HG03565 (cell line): Measurements from ENCODE around the gene CTNNBIP1.

Experiments used
- ATAC-seq: cut with Tn5 transposase; IDR thresholded peaks from one replicate; pipeline ENCODE4 v1.9.1; 2021; ENCODE audit warnings: mild to moderate bottlenecking, moderate library complexity; ENCODE audit not compliant: unreplicated experiment

The CTNNBIP1 gene

DNA sequence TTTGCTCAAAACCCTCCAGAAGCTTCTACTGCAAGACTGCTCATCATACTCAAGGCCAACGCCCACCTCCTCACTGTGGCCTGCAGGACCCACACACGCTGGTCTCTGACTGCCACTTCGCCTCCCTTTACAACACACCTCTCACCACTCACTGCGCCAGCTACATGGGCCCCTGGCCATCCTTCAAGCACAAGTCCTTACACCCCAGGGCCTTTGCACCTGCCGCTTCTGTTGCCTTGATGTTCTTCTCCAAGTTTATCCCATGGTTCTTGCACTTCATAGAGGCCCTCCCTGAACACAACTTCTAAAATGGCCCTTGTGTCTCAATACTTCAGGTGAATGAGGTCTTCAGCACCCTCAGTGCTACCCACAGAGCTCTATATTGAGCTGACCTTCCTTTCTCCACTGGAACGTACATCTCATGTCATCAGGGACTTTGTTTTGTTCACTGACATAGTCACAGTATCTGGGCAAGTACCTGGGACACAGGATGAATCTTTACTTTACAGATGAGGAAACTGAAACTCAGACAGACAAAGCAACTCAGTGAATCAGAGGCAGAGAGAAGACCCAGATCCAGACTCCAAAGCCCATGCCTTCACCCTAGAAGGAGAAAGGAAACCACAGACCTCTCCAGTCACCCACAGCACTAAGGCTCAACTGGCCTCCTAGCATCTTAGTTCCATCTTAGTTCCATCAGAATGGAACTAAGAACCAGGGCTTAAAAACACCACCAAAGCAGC lies 51.6 kb downstream of the CTNNBIP1 start:
- ATAC-seq, result no peak

DNA sequence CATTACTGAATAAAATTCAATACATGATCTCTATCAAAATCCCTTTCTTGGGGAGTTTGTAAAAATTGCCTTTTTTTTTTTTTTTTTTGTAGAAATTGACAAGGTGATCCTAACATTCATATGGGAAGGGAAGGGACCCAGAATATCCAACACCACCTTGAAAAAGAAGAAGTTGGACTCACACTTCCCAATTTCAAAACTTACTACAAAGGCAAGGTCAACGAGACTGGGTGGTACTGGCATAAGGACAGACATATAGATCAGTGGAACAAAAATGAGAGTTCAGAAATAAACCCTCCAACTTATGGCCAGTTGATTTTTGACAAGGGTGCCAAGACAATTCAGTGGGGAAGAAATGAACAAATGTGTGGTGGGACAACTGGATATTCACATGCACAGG lies 54.9 kb downstream of the CTNNBIP1 start:
- ATAC-seq, result no peak

DNA sequence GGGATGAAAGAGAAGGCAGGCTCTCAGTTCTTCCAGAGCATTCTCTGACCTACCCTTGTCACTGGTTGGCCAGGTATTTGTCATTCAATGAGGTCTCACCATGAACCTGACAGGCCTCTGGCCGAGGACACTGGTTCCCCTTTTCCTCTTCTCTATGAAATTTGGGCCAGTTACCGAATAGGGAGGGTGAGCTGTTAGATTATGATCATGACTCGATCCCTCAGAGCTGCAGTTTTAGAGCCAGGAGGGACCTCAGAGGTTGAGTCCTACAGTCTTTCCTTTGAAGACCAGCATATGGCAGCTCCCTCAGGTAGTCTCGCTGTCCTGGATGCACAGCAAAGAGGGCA lies 56.8 kb downstream of the CTNNBIP1 start:
- ATAC-seq, result no peak

DNA sequence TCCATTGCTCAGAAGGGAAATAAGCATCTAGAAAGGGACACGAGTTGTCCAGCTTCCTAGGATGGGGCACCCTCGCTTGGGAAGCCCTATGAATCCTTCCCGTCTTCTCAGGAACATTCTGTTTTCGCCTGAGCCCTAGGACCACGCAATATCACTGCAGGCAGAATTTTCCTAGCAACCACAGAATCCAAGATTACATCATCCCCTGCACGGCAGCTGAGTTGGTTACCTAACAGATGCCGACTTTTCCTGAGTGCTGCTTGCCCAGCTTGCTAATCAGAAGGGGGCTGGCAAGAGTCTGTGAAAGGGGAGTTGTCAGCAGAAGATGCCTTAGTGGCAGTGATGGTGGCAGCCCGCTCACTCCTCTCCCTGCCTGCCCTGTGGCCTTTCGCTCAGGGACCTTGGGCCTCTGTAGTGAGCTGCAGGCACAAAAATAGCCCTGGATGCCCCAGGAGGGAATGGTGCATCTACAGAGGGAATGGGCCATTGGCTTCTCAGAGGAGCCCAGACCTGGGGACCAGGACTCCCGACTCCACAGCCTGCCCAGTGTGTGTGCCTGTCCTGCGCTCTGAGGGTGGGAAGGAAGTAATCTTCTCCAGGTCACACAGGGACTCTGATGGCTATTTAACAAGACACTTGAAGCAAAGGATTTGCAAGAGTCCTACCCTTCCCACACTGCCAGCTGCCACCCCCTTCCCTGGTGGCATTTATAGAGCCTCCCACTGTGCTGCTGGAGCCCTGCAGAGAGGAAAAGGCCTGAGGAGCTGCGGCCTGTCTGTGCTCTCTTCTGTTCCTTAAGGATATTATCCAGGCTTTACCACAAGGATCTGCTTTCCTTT lies 57.4 kb downstream of the CTNNBIP1 start:
- ATAC-seq, result no peak

DNA sequence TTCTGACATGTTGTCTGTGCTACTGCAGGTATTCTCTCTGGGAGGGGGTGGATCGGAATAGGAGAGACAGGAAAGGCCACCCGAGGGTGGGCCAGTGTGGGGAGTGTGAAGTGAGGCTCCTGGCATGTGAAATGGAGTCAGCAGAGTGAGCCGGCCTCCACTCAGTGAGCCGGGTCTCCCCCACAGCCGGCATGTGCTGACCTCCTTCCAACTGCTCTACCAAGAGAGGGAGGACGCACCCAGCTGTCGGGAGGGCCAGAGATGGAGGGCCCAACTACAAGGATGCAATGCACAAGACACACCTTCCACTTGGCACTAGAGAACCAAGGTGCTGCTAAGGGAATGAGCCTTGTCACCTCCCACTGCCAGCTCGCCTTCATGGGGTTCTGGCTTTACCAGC lies 58.1 kb downstream of the CTNNBIP1 start:
- no peak for ATAC-seq

DNA sequence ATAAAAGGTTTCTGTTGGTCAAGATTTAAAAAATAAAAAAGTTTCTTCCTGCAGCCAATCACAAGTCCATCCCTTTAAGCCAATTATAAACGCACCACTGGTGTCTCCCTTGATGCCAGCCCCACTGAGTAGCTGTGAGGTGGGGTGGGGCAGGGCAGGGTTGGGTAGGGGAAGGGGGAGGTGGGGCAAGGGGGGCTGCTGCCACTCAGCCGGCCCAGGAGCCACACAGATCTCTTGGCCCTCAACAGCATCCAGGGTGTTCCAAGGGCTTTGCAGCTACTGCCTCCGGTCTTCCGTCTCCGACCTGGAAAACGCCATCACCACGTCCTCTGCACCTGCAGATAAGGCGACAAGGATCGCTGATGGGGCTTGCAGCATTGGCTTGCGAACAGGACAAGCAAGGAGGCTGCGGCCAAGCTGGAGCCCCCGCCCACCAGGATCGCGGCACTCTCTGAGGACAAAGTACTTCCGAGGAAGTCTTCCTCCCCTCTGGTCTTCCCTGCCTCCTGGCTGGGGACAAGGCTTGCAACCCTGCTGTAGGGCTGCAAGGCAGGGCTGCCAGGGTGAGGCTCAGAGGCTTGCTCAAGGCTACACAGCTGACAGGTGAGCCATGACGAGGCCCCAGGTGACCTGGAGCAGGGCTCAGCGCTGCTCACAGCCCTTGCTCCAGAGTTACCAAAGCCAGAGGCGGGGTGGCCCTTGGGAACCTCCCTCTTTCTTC lies 59.5 kb downstream of the CTNNBIP1 start:
- no peak for ATAC-seq

DNA sequence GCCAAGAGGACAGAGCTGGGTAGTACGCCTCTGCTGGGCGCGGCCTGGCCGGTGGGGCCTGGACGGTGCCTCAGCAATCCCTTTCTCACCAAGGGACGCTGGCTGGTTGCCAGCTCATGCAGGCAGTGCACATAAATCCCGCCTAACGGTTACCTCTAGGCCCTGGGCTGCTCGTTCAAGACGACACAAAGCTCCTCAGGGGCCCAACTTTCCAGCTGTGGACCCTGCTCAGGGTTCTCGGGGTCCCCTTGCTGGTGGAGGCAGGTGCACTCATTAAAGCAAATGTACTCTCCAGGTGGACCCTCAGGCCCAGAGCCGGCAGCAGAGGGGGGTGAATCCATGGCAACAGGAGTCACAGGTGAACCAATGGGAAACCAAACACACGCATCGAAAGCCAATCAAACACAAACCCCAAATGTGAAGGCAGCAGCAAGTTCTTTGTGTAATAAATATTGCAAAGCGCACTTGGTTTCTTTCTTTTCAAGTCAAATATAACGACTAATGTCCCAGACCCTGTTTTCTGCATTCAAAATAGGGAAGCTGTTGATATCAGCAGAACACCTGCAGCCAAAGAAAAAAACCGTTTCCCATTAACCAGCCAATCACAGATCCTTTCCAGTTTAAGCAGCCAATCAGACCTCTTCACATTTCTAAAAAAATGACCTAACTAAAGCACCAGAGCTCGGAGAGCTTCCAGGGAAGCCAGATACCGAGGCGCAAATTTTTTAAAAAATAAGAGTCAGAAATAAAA lies 60.2 kb downstream of the CTNNBIP1 start:
- ATAC-seq, result no peak

DNA sequence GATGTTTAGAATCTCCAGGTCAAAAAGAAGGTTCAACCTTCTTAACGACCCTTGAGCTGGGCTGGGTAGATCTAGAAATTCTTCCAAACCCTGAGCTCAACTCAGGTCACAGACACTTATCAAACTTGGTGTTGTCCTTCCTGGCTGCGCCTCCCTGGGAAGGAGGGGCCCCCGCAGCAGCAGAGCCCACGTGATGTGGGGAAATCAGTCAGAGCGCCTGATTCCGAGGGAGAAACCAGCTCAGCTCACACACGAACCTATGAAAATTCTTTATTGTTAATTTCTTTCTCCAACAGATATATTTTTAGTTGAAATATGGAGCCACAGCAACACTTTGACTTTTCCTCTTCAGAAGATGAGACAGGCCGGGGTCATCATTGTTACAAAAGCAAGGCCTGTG lies 62.0 kb downstream of the CTNNBIP1 start:
- no peak for ATAC-seq

DNA sequence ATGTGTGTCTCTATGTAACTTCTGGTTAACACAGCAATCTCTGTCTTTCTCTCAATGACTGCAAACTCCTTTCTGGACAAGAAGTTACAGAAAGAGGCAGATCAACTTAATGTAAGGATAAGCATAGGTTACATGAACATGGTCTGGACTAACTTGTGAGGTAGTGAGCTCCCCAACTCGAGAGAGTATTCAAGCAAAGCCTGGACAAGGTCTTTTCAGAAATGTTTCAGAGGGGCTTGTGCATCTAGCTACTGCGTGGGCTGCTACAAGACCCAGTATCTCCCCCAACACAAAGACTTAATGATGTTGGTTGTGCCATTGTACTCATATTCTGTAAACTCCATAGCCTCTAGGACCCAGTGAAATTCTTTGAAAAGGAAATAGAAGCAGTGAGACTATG lies 62.8 kb downstream of the CTNNBIP1 start:
- ATAC-seq, result no peak

DNA sequence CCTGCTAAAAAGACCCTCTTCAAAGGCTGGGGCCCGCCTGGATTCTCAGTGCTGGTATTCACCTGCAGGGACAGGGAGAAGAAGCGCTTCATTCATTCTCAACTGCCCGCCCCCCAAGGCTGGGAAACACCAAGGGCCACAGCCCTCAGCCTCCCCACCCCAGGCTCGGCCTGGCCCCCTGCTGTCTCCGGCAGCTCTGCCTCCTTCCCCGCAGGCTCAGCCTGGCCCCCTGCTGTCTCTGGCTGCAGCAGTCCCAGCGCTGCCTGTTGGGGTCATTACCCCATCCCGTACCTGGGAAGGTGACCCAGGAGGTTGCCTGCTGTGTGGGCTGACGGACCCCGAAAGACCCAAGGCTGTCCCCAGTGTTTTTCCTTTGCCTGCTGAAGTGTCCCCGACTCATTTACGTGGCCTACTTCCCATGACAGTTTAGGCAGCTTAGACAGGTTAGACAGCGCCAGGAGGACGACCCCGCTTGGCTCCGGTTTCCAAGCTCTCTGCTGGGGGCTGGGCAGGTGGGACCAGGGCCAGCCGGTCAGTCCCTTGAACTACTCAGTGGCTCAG lies 63.4 kb downstream of the CTNNBIP1 start:
- no peak for ATAC-seq

DNA sequence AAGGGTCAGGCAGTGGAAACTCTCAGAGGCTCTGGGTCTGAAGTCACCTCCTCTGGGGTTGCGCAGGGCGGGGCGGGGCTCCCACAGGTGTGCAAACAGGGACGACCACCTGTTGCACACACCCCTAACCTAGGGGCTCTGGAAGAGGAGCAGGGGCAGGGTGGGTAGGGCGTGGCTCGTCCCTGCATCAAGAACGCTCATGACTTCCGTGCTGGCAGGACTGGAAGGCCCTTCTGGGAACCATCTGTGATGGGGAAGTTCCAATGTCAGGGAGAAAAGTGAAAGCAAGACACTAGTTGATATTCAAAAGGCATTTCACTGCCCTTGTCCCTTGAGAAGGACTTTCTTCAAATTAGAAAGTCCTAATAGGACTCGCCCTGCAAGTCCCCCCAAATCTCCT lies 64.2 kb downstream of the CTNNBIP1 start:
- no peak for ATAC-seq

DNA sequence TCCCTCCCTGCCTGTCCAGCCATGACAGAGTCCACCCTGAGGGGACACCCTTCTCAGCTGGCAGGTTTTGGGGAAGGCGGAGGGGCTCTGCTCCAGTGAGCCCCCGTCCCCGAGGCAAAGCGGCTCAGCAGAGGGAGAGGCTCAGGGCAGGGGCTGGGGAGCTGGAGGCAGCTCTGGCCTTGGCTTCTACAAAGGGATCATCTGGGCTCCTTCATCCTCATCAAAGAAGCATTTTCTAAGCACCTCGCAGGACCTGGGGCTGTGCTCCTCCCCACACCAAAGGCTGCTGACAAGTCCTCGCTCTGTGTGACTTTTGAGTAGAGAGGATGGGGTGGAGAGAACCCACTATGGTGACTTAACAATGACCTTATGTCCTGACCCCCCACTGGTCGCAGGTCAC lies 65.3 kb downstream of the CTNNBIP1 start:
- ATAC-seq, result no peak

DNA sequence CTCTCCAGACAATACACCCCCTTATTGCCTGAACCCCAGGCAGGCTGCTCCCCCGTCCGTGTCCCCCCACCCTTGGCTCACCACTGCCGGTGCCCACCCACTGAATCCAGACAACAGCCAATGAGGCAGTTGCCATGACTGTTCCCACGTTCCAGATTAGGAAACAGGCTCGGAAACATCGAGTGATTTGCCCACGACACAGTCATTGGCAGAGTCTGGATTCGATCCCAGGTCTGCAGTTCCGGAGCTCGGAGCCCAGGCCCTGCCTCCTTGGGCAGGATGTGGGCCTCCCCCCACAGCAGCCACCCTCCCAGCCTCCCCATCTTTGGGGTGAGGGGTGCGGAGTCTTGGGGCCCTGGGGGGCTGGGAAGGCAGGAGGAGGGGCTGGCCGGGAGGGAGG lies 66.0 kb downstream of the CTNNBIP1 start:
- ATAC-seq, result no peak

DNA sequence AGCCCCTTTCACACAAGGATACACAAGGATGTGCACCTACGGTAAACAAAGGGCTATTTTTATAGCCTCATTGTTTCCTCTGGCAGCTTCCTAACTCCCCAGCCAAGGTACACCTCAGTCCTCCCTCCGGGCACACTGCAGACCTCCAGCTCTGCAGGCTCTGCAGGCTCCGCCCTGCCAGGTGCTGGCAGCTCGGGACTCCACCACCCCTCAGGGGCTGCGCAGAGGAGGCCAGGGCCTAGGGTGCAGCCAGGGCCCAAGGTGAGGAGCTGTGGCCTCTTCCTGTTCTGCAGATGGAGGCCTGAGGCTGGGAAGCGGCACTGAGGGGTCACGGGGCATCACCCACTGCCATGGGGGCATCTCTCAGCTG lies 66.5 kb downstream of the CTNNBIP1 start:
- no peak for ATAC-seq

DNA sequence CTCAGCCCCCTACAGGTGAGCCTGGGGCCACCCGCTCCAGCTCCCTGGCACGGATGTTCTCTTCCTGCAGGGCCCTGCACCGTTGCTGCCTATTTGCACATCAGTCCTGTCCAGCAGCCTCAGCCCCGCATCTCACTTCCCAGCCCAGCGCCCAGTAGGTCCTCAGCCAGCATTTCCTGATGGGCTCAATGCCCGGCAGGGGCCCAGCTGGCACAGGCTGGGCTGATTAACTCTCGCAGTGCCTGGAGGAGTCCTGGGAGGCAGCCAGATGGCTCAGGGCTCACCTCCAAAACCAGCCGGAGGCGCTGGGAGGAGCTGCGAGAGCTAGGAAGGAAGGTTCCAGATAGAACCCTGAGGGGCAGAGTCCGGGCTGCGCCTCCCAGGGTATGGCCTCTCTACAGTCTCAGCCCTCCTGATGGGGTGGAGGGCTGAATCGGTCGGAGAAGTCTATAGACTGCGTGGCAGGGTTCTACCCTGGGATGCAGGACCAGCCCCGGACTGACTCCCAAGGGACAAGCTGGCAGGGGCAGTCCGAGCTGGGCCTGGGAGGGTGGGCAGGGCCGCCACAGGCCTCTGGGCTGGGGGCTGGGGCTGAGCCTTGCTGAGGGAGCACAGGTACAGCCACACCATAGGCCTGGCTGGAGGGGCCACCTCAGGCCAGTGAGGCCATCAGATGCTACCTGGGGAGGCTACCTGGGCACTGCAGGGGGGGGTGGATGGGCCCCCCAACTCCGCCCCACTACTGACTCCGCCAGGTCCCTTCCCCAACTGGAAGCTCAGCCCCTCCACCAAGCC lies 67.1 kb downstream of the CTNNBIP1 start:
- no peak for ATAC-seq

DNA sequence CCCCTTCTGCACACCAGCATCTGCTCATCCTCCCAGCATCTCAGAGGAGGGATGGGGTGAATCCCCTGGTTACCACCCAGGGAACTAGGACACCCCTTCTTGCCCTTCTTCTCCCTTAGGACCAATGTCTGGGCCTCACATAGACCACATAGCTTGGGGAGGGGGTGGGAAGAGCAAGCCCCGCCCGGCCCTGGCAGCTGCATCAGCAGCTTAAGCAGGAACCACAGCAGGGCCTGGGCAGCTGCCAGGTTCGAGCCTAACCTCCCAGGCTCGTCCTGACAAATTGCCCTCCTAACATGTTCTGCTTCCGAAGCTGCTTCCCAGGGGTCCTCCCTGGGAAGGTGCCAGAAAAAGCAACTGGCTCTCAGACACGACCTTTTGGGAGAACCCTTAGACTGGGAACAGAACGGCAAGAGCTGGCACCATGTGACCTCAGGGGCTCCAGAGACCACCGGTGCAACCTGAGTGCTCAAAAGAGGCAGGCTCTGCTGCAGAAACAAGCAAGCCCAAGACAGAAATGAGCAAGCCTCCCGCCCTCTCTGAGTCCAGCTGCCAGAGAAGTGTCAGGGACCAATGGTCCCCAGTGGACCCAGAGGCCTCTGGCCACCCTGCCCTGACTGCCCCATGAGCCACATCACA lies 67.9 kb downstream of the CTNNBIP1 start:
- no peak for ATAC-seq

DNA sequence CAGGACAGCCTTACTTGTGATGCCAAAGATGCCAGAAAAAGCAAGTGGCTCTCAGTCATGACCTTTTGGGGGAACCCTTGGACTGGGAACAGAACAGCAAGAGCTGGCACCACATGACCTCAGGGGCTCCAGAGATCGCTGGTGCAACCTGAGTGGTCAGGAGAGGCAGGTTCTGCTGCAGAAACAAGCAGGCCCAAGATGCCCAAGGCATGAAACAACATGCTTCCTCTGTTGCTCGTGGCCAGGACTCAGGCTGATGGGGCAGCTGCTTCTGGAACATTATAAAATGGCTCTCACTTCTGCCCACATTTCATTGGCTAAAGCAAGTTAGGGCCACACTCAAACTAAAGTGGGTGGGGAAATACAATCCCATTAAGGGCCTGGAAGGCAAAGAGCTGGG lies 68.6 kb downstream of the CTNNBIP1 start:
- ATAC-seq, result no peak

DNA sequence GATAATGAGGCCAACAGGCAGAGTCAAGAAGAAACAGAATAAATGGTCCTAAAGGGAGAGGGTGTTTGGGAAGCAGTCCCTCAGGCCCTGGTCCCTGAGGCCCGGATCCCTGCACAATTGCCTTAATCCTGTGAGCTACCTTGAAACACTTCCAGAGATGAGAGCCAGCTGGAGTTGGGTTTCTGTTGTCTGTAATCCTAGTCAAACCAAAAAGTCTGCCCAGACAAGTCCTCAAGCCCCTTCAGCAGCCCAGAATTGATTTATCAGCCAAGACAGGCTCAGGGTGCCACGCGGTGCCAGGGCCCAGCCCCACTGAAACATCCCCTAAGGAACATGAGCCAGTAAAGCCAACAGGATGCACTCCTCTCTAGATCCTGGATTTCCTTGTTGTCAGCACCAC lies 69.9 kb downstream of the CTNNBIP1 start:
- ATAC-seq, result no peak

DNA sequence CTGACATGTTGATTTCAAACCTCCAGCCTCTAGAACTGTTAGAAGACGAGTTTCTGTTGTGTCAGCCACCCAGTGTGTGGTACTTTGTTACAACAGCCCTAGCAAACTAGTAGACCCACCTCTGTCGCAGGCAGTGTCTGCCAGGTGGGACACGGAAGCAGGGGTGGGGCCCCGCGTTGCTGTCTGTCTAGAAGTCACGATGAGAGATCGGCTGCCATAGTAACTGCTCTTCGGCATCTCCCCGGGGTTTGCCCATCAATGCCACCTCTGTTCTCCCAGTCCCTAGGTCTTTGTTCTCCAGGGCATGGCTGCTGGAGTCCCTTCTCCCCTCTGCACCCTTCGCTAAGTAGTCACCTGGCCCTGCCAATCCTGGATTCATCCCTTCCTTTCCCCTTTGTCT lies 71.1 kb downstream of the CTNNBIP1 start:
- ATAC-seq, result no peak

DNA sequence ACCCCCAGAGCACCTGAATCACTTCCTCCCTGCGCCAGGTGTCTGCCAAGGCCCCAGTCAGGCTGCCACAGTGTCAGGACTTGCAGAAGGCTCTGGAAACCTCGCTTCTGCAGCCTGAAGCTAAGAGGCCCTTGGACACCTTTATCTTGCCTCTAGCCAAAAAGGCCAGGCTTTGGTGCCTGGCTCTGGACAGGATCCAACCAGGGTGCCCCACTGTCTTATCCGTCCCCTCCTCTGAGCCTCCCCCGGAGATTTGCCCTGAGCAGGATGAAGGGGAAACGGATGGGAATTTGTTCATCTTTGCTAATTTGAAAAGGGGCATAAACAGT lies 73.5 kb downstream of the CTNNBIP1 start:
- ATAC-seq, result no peak
